GM21737 (cell line): ENCODE results near the gene HAGHL.
A peak's percentile ranks its signal among the peaks of the same experiment; 100 is the strongest.
"Not testable (repeated sequence)": the region's sequence is repeated elsewhere in the genome, so short reads cannot be mapped to it uniquely, and the experiment has no call there.

ENCODE experiments used
- ATAC-seq: cut with Tn5 transposase; IDR thresholded peaks from one replicate; pipeline ENCODE4 v1.9.1; 2021; ENCODE audit warnings: mild to moderate bottlenecking, moderate library complexity; ENCODE audit not compliant: unreplicated experiment

HAGHL gene

DNA sequence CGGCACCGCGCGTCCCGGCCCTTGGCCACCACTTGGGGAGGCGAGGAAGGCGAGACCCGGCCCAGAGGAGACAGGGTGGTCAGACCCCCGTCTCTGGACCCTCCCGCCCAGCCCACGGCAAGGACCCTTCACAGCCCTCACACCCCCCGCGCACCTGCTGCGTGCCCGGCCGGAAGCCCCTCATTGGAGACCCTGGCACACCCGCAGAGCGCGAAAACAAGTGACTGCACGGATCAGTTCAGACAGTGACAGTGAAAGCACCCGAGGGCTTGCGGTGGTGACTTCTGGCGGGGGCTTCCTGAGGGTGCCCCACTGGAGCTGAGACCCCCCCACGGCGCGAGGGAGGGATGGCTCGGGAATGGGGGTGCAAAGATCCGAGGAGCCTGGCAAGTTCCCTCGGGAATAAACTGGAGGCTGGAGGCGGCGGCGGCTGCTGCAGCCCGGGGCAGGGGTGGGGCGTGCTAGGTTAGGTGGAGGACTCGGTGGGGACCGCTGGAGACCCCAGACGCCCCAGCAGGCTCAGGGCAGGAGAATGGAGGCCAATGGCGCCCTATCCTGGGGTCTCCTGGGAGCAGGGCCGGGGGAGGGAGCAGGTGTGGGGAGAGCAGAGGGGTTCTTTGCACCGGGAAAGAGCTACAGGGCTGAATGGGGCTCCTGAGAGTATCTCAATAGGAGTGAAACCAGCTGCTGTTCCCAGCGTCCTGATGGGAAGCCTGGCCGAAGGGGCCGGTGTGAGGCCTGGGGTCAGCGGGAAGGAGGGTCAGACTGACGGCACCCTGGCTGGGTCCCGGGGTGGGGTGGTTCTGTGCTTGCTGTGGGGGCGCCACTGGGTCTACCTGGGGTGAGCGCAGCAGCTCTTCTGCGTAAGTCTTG lies 20.5 kb upstream of the HAGHL start:
- ATAC-seq: no peak

DNA sequence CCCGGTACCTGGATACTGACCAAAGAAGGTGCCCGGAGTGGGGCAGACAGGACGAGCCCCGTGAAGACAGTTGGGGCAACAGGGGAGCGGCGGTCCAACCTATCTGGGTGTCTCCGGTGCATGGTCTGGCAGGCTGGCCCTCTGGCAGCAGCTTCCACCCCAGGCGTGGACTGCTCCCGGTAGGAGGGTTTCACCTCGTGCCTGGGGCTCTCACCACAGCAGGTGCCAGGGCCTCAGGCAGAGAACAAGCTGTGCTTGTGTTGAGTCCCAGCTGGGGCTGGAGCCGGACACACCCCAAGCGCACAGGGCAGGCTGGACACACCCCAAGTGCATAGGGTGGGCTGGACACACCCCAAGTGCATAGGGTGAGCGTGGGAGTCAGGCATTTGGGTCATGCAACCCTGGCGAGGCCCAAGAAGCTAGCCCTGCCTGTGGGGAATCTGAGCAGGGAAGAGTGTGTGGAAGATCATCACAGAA lies 19.8 kb upstream of the HAGHL start:
- no peak for ATAC-seq

DNA sequence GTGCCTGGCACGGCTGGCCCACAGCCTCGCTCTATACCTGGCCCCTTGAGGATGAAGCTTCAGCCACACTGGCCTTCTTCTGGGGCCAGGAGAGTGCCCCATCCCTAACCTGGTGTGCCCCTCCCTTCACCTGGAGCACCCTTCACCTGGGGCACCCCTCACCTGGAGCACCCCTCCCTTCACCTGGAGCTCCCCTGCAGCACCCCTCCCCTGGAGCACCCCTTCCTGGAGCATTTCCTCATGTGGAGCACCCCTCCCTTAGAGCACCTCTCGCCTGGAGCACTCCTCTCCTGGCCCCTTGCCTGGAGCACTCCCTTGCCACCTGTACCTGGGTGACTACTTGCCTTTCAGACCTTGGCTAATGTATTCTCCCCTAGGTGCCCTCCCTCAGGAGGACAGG lies 18.9 kb upstream of the HAGHL start:
- ATAC-seq: no peak

DNA sequence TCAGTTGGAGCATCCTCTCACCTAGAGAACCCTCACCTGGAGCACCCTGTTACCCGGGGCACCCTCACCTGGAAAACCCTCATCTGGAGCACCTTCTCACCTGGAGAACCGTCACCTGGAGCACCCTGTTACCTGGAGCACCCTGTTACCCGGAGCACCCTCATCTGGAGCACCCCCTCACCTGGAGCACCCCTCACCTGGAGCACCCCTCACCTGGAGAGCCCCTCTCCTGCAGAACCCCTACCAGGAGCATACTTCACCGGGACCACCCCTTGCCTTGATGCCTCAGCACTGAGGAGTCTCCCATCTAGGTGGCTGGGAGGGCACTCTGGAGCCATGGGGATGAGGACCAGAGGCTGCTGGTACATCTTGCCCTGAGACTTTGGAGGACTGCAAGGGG lies 17.9 kb upstream of the HAGHL start:
- no peak for ATAC-seq

- no peak for ATAC-seq
These were observed 17.1 kb upstream of the HAGHL start for GRCh38 chr16:709566-710499.

GRCh38 chr16:710500-711075 lies 16.3 kb upstream of the HAGHL start:
- ATAC-seq: no peak

GRCh38 chr16:711084-711483 lies 15.8 kb upstream of the HAGHL start:
- ATAC-seq: no peak

DNA sequence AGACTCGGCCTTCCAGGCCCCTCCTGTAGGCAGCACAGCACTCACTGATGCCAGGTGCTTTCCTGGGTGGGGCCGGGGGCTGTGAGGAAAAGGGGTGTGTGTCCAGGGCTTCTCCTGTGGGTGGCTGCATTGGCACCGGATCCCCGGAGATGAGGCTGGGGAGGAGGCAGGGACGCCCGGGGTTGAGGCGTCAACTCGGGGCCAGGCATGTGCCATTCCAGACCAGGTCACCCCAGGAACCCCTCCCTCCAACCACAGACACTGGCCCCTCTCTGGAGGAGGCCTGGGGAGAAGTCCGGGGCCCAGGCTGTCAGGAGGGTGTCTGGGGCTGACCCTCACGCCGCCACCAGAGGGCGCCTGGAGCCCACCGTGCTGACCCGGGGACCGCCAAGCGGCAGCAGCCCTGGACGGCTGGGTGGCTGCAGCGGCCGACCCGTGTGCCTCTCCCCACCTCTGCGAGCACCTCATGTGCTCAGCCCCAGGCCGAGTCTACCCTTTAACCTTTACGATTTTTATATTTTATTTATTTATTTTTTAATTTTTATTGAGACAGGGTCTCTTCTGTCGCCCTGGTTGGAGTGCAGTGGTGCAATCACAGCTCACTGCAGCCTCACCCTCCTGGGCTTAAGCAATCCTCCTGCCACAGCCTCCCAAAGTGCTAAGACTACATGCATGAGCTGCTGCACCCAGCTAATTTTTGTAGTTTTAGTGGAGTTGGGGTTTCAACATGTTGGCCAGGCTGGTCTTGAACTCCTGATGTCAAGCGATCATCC lies 15.2 kb upstream of the HAGHL start:
- ATAC-seq: no peak

DNA sequence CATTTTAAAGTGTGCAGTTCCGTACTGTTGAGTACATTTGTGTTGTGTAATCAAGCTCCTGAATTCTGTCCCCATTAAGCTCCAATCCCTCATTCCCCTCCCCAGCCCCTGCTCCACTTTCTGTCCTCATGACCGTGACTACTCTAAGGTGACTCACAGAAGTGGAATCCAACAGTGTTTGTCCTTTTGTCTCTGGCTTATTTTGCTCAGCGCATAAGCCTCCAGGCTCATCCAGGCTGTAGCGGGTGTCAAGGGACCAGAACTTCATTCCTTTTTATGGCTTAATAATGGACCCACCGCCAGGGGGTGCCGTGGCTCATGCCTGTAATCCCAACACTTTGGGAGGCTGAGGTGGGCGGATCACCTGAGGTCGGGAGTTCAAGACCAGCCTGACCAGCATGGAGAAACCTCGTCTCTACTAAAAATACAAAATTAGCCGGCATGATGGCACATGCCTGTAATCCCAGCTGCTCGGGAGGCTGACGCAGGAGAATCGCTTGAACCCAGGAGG lies 14.1 kb upstream of the HAGHL start:
- ATAC-seq: not testable (repeated sequence)

GRCh38 chr16:714079-714478 lies 12.8 kb upstream of the HAGHL start:
- ATAC-seq: no peak

- ATAC-seq: peak; percentile 66
These were observed 12.1 kb upstream of the HAGHL start, which contains the start of gene METRN for GRCh38 chr16:714558-715476. Gene METRN, plus strand, starts transcription at chr16:715118. Its CDS starts 172 bp downstream, at chr16:715290.

DNA sequence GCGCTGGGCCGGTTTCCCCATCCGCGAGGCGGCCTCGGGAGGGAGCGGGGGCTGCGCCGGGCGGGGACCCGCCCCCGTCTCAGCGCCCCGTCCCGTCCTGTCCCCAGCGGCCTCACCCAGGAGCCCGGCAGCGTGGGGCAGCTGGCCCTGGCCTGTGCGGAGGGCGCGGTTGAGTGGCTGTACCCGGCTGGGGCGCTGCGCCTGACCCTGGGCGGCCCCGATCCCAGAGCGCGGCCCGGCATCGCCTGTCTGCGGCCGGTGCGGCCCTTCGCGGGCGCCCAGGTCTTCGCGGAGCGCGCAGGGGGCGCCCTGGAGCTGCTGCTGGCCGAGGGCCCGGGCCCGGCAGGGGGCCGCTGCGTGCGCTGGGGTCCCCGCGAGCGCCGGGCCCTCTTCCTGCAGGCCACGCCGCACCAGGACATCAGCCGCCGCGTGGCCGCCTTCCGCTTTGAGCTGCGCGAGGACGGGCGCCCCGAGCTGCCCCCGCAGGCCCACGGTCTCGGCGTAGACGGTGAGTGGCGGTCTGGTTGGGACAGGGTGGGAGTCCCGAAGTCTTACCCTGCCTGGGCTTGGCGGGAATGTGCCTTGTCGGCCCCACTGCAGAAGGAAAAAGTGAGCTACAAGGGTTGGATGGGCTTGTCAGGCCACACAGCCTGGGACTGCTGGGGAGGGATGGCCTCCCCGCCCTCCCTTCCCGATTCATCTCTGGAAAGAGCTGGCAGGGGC lies 11.3 kb upstream of the HAGHL start:
- no peak for ATAC-seq

GRCh38 chr16:716200-716568 lies 10.7 kb upstream of the HAGHL start:
- ATAC-seq: no peak

DNA sequence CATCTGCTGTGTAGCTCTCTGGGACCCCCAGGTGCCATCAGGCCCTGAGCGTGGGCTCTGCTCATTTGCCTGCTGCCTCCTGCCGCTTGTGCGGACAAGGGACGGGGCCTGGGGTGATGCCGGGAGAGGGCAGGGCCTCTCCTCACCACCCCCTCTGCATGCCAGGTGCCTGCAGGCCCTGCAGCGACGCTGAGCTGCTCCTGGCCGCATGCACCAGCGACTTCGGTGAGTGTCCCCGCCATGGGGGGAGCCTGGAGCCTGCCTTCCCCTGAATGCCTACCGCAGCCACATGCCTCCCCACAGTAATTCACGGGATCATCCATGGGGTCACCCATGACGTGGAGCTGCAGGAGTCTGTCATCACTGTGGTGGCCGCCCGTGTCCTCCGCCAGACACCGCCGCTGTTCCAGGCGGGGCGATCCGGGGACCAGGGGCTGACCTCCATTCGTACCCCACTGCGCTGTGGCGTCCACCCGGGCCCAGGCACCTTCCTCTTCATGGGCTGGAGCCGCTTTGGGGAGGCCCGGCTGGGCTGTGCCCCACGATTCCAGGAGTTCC lies 10.1 kb upstream of the HAGHL start:
- no peak for ATAC-seq

- ATAC-seq: no peak
These were observed 9.3 kb upstream of the HAGHL start for GRCh38 chr16:717450-718245.

DNA sequence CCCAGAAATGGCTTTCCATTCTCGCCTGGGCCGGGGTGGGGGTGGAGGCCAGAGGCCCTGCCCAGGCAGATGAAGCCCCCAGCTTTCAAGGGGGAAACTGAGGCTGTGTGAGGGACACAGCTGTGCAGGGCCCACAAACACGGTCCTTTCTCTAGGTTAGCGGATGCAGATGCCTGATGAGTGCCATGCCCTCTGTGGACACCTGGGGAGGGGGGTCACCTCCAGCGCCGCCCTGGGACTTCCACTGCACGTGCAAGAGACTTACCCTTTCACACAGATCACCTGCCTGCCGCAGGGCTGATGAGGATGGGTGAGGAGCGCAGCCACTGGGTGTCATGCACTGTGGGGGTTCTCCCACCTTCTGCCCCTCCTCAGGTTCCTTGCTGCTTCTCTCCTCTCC lies 8.5 kb upstream of the HAGHL start:
- no peak for ATAC-seq

DNA sequence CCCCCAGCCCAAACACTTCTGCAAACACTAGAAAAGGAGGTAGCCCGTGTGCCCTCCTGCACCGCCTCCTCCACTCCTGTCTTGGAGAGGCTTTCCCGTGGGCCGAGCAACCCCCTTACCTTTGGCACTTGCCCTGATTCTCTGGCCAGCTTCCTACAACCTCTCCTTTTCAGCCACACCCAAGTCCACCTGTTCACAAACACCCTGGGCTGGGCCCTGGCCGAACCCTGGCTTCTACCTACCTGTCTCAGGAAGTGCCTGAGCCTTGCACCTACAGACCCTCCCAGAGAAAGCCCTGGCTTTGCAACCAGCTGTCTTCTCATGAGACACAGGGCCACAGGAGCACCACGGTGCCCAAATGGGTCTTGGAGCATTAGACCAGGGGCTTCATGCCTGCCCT lies 8.0 kb upstream of the HAGHL start:
- ATAC-seq: no peak
